Glutamatergic neuron (in vitro differentiated cells): Measurements from ENCODE around the gene PPP2R5D. TPM values are rescaled to one million over a fixed set of nuclear protein-coding genes. Genes with fewer than 3 reads are reported as not detected.
A peak's percentile ranks its signal among the peaks of the same experiment; 100 is the strongest.

Experiments used
- DNase-seq: peaks from one replicate; pipeline ENCODE4 v3.0.0; 2022
- H3K27ac Mint-ChIP-seq: one replicate; pipeline ENCODE4 v1.8.0; 2020; ENCODE audit warnings: mild to moderate bottlenecking, mixed read lengths, inconsistent platforms; ENCODE audit not compliant: unreplicated experiment
- H3K27me3 Mint-ChIP-seq: one replicate; pipeline ENCODE4 v1.8.0; 2020; ENCODE audit warnings: mild to moderate bottlenecking, moderate library complexity, mixed read lengths, inconsistent platforms; ENCODE audit not compliant: unreplicated experiment
- H3K36me3 Mint-ChIP-seq: one replicate; pipeline ENCODE4 v1.8.0; 2020; ENCODE audit warnings: mild to moderate bottlenecking, mixed read lengths, inconsistent platforms; ENCODE audit not compliant: unreplicated experiment
- H3K4me1 Mint-ChIP-seq: one replicate; pipeline ENCODE4 v1.8.0; 2020; ENCODE audit warnings: mild to moderate bottlenecking, low read depth, mixed read lengths, inconsistent platforms; ENCODE audit not compliant: unreplicated experiment
- H3K4me3 Mint-ChIP-seq: one replicate; pipeline ENCODE4 v1.8.0; 2020; ENCODE audit warnings: mild to moderate bottlenecking, mixed read lengths, inconsistent platforms; ENCODE audit not compliant: unreplicated experiment
- H3K9me3 Mint-ChIP-seq: one replicate; pipeline ENCODE4 v1.8.0; 2020; ENCODE audit warnings: mild to moderate bottlenecking, moderate library complexity, mixed read lengths, inconsistent platforms; ENCODE audit not compliant: unreplicated experiment
- total RNA-seq: library from RNA; stranded (reverse); fragmentation: NEBNext Ultra II Directional; extraction: Animal tissue kit (Norgen Biotek cat#: 25700); gene quantifications from one replicate; pipeline ENCODE4 v1.2.1, GENCODE V29; 2021; ENCODE audit not compliant: unreplicated experiment
- TF ChIP-seq, protein P1 (sequence below): fragments of 200-600 bp; sonication (generic); IDR thresholded peaks from one replicate; pipeline ENCODE4 v1.5.0; 2021; ENCODE audit not compliant: partially characterized antibody, unreplicated experiment

Gene PPP2R5D
- total RNA-seq, 1 donor from 2014 or later: 59.1 TPM

DNA sequence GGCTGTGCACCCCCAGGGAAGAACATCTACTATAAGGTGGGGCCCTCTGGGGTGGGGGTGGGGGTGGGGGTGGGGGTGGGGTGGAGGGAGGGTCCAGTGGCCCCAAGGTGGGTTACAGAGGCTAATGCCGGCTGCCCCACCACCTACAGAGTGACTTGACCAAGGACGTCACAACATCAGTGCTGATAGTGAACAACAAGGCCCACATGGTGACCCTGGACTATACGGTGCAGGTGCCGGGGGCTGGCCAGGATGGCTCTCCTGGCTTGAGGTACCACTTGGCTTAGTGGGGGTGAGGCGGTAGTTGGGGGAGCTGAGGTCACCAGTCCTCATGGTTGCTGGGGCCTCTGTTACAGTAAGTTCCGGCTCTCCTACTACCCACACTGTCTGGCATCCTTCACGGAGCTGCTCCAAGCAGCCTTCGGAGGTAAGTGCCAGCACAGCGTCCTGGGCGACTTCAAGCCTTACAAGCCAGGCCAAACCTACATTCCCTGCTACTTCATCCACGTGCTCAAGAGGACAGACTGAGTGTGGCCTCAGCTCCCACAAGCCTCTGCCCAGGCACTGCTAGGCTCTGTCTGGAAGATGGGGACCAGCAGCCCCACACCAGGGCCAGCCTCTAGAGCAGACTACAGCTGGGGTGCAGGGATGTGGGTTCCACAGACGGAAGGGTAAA, 21.1 kb upstream of the PPP2R5D start:
- no peak for DNase-seq
- Mint-ChIP-seq H3K36me3 (peaks cover 5% of the 10 kb centered on the region), H3K4me3 (no peak overlapping the region), H3K27me3 (peaks cover 16% of the 10 kb centered on the region), H3K4me1 (peaks cover 9% of the 10 kb centered on the region), H3K9me3 (no peaks in the 10 kb centered on the region), H3K27ac (no peak overlapping the region)
- TF ChIP-seq, protein P1, sequence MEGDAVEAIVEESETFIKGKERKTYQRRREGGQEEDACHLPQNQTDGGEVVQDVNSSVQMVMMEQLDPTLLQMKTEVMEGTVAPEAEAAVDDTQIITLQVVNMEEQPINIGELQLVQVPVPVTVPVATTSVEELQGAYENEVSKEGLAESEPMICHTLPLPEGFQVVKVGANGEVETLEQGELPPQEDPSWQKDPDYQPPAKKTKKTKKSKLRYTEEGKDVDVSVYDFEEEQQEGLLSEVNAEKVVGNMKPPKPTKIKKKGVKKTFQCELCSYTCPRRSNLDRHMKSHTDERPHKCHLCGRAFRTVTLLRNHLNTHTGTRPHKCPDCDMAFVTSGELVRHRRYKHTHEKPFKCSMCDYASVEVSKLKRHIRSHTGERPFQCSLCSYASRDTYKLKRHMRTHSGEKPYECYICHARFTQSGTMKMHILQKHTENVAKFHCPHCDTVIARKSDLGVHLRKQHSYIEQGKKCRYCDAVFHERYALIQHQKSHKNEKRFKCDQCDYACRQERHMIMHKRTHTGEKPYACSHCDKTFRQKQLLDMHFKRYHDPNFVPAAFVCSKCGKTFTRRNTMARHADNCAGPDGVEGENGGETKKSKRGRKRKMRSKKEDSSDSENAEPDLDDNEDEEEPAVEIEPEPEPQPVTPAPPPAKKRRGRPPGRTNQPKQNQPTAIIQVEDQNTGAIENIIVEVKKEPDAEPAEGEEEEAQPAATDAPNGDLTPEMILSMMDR: no peak

DNA sequence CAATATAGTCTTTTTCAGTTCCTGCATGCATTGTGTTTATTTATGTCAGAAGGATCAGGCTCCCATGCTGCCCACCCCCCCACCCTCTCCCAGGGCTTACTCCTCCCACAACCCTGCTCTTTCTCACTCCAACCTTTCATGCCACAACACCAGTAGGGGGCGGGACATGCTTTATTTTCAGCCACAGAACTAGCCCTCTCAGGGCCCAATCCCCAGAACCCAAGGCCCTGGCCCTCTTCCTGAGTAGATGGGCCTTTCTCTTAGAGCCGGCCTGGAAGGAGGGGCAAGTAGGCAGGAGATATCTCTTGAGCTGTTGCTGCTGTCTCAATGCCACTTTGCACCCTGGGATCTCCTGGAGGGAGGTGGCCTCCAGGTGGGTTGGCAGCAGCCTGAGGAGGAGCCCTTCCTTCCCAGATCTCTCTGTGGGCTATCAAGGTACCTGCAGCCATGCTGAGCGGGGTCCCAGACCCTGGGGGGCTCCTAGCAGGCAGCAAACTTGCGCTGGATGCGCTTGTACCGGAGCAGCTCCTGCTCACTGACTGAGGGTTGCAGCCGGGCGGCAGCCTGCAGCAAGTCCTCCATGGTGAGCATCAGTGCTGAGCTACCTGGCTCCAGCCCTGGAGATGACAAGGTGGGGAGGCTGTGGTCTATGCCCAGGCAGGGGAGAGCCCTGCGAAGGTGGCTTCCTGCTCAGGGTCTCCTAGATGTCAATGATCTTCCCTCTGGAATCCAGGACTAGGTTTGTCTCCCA, 20.3 kb upstream of the PPP2R5D start:
- peaks cover 16% of the 10 kb centered on the region for H3K27me3 Mint-ChIP-seq
- peaks cover 9% of the 10 kb centered on the region for H3K4me1 Mint-ChIP-seq
- peak; percentile 58 for DNase-seq
- peaks cover 5% of the 10 kb centered on the region for H3K36me3 Mint-ChIP-seq
- no peaks in the 10 kb centered on the region for H3K9me3 Mint-ChIP-seq
- TF ChIP-seq, protein P1: peak; percentile 41
- H3K27ac Mint-ChIP-seq: no peak overlapping the region
- no peak overlapping the region for H3K4me3 Mint-ChIP-seq

DNA sequence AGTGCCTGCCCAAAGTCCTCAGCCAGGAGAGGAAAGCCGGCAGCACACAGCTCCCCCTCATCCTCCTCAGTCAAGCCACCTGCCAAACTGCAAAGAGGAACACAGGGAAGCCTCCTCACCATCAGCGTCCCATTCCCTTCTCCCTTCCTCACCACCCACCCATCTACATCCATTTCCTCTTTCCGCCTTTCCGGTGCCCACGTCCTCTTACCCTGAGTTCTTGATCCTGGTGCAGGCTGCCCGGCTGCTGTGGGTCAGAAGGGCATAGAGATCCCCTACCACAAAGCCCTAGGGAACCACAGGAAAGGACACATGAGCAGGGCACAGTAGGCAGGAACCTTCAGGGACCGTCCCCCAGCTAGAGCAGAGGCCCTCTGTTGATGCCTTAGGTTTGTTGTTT, 17.8 kb upstream of the PPP2R5D start:
- peaks cover 8% of the 10 kb centered on the region for H3K4me1 Mint-ChIP-seq

DNA sequence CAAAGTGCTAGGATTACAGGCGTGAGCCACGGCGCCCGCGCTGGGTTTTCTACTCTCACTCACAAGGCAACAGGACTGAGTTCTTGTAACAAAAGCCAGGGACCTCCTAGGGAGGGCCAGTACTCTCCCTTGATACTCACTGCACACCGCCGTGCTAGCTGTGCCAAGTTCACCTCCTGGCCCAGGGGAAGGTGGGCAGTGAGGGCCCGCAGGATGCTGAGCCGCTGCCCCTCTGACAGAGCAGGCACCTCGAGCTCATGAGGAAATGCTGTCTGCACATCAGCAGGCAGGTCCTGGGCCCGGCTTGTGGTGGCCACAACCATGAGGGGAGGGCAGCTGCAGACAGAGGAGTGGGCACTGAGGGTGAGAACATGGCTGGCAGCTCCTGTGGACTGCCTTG, 17.1 kb upstream of the PPP2R5D start:
- Mint-ChIP-seq H3K4me1 (peaks cover 7% of the 10 kb centered on the region), H3K27ac (no peak overlapping the region), H3K4me3 (no peak overlapping the region), H3K36me3 (no peaks in the 10 kb centered on the region), H3K27me3 (peaks cover 8% of the 10 kb centered on the region), H3K9me3 (no peaks in the 10 kb centered on the region)
- DNase-seq: no peak
- TF ChIP-seq, protein P1: no peak

More for the DNA sequence above, 17.8 kb upstream of the PPP2R5D start:
- peaks cover 5% of the 10 kb centered on the region for H3K36me3 Mint-ChIP-seq
- no peak for DNase-seq
- no peak overlapping the region for H3K4me3 Mint-ChIP-seq
- no peak overlapping the region for H3K27ac Mint-ChIP-seq
- peaks cover 13% of the 10 kb centered on the region for H3K27me3 Mint-ChIP-seq
- H3K9me3 Mint-ChIP-seq: no peaks in the 10 kb centered on the region
- TF ChIP-seq, protein P1: no peak

DNA sequence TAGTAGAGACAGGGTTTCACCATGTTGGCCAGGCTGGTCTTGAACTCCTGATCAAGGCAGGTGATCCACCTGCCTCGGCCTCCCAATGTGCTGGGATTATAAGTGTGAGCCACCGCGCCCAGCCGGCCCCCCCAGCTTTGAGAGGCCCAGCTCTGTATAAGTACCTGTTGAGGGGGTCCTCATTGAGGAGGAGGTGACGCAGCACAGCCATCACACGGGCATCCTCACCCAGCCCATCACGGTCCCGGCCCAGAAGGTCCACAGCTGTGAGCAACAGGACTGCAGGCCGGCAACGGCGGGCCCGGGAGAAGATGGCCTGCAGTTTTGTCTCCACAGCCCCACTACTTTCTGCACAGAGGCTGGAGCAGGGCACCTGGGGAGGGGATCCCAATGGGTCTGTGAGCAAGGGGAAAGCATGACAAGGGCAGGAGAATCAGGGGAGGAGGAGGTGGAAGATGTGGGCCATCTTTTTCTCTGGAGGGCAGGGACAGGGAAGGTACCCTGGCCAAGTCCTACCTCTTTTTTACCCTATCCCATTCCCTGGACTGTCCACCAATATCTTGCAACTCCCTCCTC, 16.2 kb upstream of the PPP2R5D start:
- TF ChIP-seq, protein P1: no peak
- no peaks in the 10 kb centered on the region for H3K9me3 Mint-ChIP-seq
- no peak for DNase-seq
- no peak overlapping the region for H3K4me3 Mint-ChIP-seq
- H3K27ac Mint-ChIP-seq: no peak overlapping the region
- no peaks in the 10 kb centered on the region for H3K36me3 Mint-ChIP-seq
- no peaks in the 10 kb centered on the region for H3K4me1 Mint-ChIP-seq
- peaks cover 5% of the 10 kb centered on the region for H3K27me3 Mint-ChIP-seq
